GM21390 (cell line): Measurements from ENCODE around the gene CNN1.
"Not testable (repeated sequence)": the region's sequence is repeated elsewhere in the genome, so short reads cannot be mapped to it uniquely, and the experiment has no call there.

ENCODE experiments used
- ATAC-seq: cut with Tn5 transposase; IDR thresholded peaks from one replicate; pipeline ENCODE4 v1.9.1; 2021; ENCODE audit not compliant: unreplicated experiment

CNN1 gene

GRCh38 chr19:11564082-11564807 lies 25.6 kb downstream of the CNN1 start:
- ATAC-seq = not testable (repeated sequence)

- ATAC-seq = not testable (repeated sequence)
These were observed 27.0 kb downstream of the CNN1 start for GRCh38 chr19:11565649-11565980.

- ATAC-seq = no peak
These were observed 27.5 kb downstream of the CNN1 start for GRCh38 chr19:11566164-11566563.

- ATAC-seq = no peak
These were observed 31.4 kb downstream of the CNN1 start for GRCh38 chr19:11570039-11570462.

GRCh38 chr19:11573354-11573753 lies 34.7 kb downstream of the CNN1 start:
- not testable (repeated sequence) for ATAC-seq

GRCh38 chr19:11573763-11574162 lies 35.1 kb downstream of the CNN1 start:
- ATAC-seq = not testable (repeated sequence)

GRCh38 chr19:11574689-11575088 lies 36.0 kb downstream of the CNN1 start:
- ATAC-seq = no peak

GRCh38 chr19:11576227-11576626 lies 37.6 kb downstream of the CNN1 start:
- no peak for ATAC-seq

- ATAC-seq = no peak
These were observed 39.0 kb downstream of the CNN1 start, which contains the start of gene ACP5 for GRCh38 chr19:11577451-11578257. ACP5 (minus strand) TSS chr19:11577645; CDS start chr19:11577317, 328 bp downstream.

- ATAC-seq = no peak
These were observed 39.8 kb downstream of the CNN1 start for GRCh38 chr19:11578258-11579142.

GRCh38 chr19:11580116-11580515 lies 41.5 kb downstream of the CNN1 start:
- ATAC-seq = no peak

- peak; percentile 68 for ATAC-seq
These were observed 43.1 kb downstream of the CNN1 start for GRCh38 chr19:11581740-11582139.

- ATAC-seq = no peak
These were observed 47.7 kb downstream of the CNN1 start for GRCh38 chr19:11586331-11586730.

- ATAC-seq = no peak
These were observed 48.8 kb downstream of the CNN1 start for GRCh38 chr19:11587302-11587974.

GRCh38 chr19:11587975-11588631 lies 49.5 kb downstream of the CNN1 start:
- no peak for ATAC-seq

GRCh38 chr19:11594084-11594483 lies 55.4 kb downstream of the CNN1 start:
- ATAC-seq = no peak

GRCh38 chr19:11596156-11596555 lies 57.5 kb downstream of the CNN1 start:
- no peak for ATAC-seq

- ATAC-seq = peak; percentile 97
These were observed 58.8 kb downstream of the CNN1 start, which contains the start of gene ZNF627 for GRCh38 chr19:11597202-11598102. ZNF627 (plus strand) TSS chr19:11597483; CDS start chr19:11597628, 145 bp downstream.

- ATAC-seq = no peak
These were observed 59.4 kb downstream of the CNN1 start for GRCh38 chr19:11598103-11598483.
